Astrocyte (in vitro differentiated cells and primary cell): ENCODE data around the gene ZNF284. TPM values are rescaled to one million over a fixed set of nuclear protein-coding genes. Genes with fewer than 3 reads are reported as not detected.

Source experiments
- DNase-seq: peaks from one replicate; pipeline ENCODE4 v3.0.0-alpha.2; 2010; ENCODE audit warnings: low read depth
- FAIRE-seq: peaks from 2 replicates; lab custom pipeline; 2011; peaks lifted over from hg19 to GRCh38; lab: Jason Lieb, UNC
- H2AFZ ChIP-seq: 2 replicates; pipeline ENCODE4 v1.6.0; 2012; ENCODE audit warnings: low read depth, low read length, inconsistent platforms
- H3K27ac ChIP-seq: 2 replicates; pipeline ENCODE4 v1.5.1; 2011; ENCODE audit warnings: low read depth, low read length, inconsistent platforms
- H3K27me3 ChIP-seq: 2 replicates; pipeline ENCODE4 v1.6.0; 2011; ENCODE audit warnings: low read length, inconsistent platforms; ENCODE audit not compliant: insufficient read depth
- H3K36me3 ChIP-seq: 2 replicates; pipeline ENCODE4 v1.5.1; 2011; ENCODE audit warnings: low read length, inconsistent platforms; ENCODE audit not compliant: insufficient read depth
- H3K4me1 ChIP-seq: 2 replicates; pipeline ENCODE4 v1.5.1; 2011; ENCODE audit warnings: low read length, inconsistent platforms; ENCODE audit not compliant: insufficient read depth
- H3K4me2 ChIP-seq: 2 replicates; pipeline ENCODE4 v1.6.0; 2012; ENCODE audit warnings: low read length, inconsistent platforms
- H3K4me3 ChIP-seq: 2 replicates; pipeline ENCODE4 v1.5.1; 2011; ENCODE audit warnings: low read depth, mild to moderate bottlenecking, low read length, inconsistent platforms; ENCODE audit not compliant: insufficient read depth
- H3K79me2 ChIP-seq: 2 replicates; pipeline ENCODE4 v1.6.0; 2012; ENCODE audit warnings: mild to moderate bottlenecking, low read length, inconsistent platforms; ENCODE audit not compliant: insufficient read depth
- H3K9ac ChIP-seq: 2 replicates; pipeline ENCODE4 v1.6.0; 2012; ENCODE audit warnings: mild to moderate bottlenecking, low read length, inconsistent platforms
- H3K9me3 ChIP-seq: 2 replicates; pipeline ENCODE4 v1.5.1; 2012; ENCODE audit warnings: low read depth, mild to moderate bottlenecking, low read length, inconsistent platforms; ENCODE audit not compliant: insufficient read depth
- H4K20me1 ChIP-seq: 2 replicates; pipeline ENCODE4 v1.6.0; 2012; ENCODE audit warnings: low read length, inconsistent platforms; ENCODE audit not compliant: insufficient read depth
- H3K27ac Mint-ChIP-seq: one replicate; pipeline ENCODE4 v1.8.0; 2021; ENCODE audit warnings: mild to moderate bottlenecking, mixed read lengths; ENCODE audit not compliant: unreplicated experiment
- H3K27me3 Mint-ChIP-seq: one replicate; pipeline ENCODE4 v1.8.0; 2021; ENCODE audit warnings: low read depth, mixed read lengths; ENCODE audit not compliant: unreplicated experiment
- H3K36me3 Mint-ChIP-seq: one replicate; pipeline ENCODE4 v1.8.0; 2021; ENCODE audit warnings: low read depth, mixed read lengths; ENCODE audit not compliant: unreplicated experiment
- H3K4me1 Mint-ChIP-seq: one replicate; pipeline ENCODE4 v1.8.0; 2021; ENCODE audit warnings: low read depth, mixed read lengths; ENCODE audit not compliant: unreplicated experiment
- H3K4me3 Mint-ChIP-seq: one replicate; pipeline ENCODE4 v1.8.0; 2021; ENCODE audit warnings: mild to moderate bottlenecking, moderate library complexity, mixed read lengths; ENCODE audit not compliant: unreplicated experiment
- H3K9me3 Mint-ChIP-seq: one replicate; pipeline ENCODE4 v1.8.0; 2021; ENCODE audit warnings: mild to moderate bottlenecking, mixed read lengths; ENCODE audit not compliant: unreplicated experiment
- EZH2 ChIP-seq: IDR thresholded peaks from 2 replicates; pipeline ENCODE4 v1.6.1; 2012; ENCODE audit warnings: mild to moderate bottlenecking, low read length, inconsistent platforms; ENCODE audit not compliant: insufficient read depth
- total RNA-seq: library from RNA; stranded (reverse); gene quantifications from 2 replicates; pipeline ENCODE4 v1.2.1, GENCODE V29; 2021
- TF ChIP-seq, protein P1 (sequence below): IDR thresholded peaks from 2 replicates; pipeline ENCODE4 v1.5.1; 2011; ENCODE audit warnings: low read depth, mild to moderate bottlenecking, inconsistent platforms, low read length, moderate library complexity; ENCODE audit not compliant: insufficient read depth

Gene ZNF284
- total RNA-seq, 1 donor from 2014 or later: 3.7 TPM

DNA sequence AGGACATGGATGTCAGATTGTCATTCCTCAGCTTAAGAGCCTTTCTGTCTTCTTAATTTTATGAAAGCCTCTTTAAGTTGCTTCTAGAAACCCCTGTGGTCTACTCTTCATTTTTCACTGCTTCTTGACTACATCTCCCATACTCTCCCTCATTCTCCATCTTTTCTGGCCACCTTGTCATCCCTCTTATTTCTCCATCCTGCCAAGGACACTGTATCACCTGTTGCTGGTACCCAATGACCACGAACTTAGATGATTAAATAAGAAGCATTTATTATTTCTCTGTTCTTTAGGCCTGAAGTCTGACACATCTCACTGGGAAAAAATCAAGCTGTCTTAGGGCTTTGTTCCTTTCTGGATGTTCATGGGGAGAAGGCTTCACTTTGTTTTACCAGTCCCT lies 10.9 kb upstream of the ZNF284 start:
- no peak overlapping the region for H3K4me3 ChIP-seq
- no peaks in the 10 kb centered on the region for H3K4me1 ChIP-seq
- no peaks in the 10 kb centered on the region for H3K27me3 ChIP-seq
- Mint-ChIP-seq H3K4me3 (no peak overlapping the region), H3K27me3 (no peaks in the 10 kb centered on the region), H3K9me3 (peaks cover 10% of the 10 kb centered on the region), H3K36me3 (peaks cover 53% of the 10 kb centered on the region), H3K4me1 (no peaks in the 10 kb centered on the region), H3K27ac (no peak overlapping the region)
- FAIRE-seq (no peak), DNase-seq (no peak)
- H3K27ac ChIP-seq: no peak overlapping the region
- H3K9me3 ChIP-seq: peaks cover 10% of the 10 kb centered on the region
- no peak overlapping the region for H3K4me2 ChIP-seq
- H2AFZ ChIP-seq: no peak overlapping the region
- H3K36me3 ChIP-seq: peaks cover 27% of the 10 kb centered on the region
- TF ChIP-seq EZH2: no peak
- TF ChIP-seq, protein P1, sequence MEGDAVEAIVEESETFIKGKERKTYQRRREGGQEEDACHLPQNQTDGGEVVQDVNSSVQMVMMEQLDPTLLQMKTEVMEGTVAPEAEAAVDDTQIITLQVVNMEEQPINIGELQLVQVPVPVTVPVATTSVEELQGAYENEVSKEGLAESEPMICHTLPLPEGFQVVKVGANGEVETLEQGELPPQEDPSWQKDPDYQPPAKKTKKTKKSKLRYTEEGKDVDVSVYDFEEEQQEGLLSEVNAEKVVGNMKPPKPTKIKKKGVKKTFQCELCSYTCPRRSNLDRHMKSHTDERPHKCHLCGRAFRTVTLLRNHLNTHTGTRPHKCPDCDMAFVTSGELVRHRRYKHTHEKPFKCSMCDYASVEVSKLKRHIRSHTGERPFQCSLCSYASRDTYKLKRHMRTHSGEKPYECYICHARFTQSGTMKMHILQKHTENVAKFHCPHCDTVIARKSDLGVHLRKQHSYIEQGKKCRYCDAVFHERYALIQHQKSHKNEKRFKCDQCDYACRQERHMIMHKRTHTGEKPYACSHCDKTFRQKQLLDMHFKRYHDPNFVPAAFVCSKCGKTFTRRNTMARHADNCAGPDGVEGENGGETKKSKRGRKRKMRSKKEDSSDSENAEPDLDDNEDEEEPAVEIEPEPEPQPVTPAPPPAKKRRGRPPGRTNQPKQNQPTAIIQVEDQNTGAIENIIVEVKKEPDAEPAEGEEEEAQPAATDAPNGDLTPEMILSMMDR: no peak
- no peak overlapping the region for H3K9ac ChIP-seq
- H3K79me2 ChIP-seq: no peaks in the 10 kb centered on the region
- H4K20me1 ChIP-seq: no peaks in the 10 kb centered on the region

DNA sequence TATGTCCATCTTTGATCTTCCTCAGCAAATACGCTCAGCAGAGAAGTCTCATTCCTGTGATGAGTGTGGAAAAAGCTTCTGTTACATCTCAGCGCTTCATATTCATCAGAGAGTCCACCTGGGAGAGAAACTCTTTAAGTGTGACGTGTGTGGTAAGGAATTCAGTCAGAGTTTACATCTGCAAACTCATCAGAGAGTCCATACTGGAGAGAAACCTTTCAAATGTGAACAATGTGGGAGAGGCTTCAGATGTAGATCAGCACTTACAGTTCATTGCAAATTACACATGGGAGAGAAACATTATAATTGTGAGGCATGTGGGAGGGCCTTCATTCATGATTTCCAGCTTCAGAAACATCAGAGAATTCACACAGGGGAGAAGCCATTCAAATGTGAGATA lies 5.7 kb upstream of the ZNF284 start:
- H4K20me1 ChIP-seq: no peaks in the 10 kb centered on the region
- no peak for DNase-seq
- H3K9me3 Mint-ChIP-seq: peaks cover 24% of the 10 kb centered on the region
- H3K27ac ChIP-seq: no peak overlapping the region
- no peak overlapping the region for H3K27ac Mint-ChIP-seq
- H3K4me1 Mint-ChIP-seq: no peaks in the 10 kb centered on the region
- no peak for FAIRE-seq
- H3K36me3 Mint-ChIP-seq: peaks cover 44% of the 10 kb centered on the region
- peaks cover 36% of the 10 kb centered on the region for H3K36me3 ChIP-seq
- no peak overlapping the region for H2AFZ ChIP-seq
- H3K9ac ChIP-seq: no peak overlapping the region
- H3K27me3 ChIP-seq: no peaks in the 10 kb centered on the region
- H3K4me3 Mint-ChIP-seq: no peak overlapping the region
- no peak overlapping the region for H3K4me2 ChIP-seq
- TF ChIP-seq, protein P1: no peak
- TF ChIP-seq EZH2: no peak
- H3K79me2 ChIP-seq: no peaks in the 10 kb centered on the region
- no peaks in the 10 kb centered on the region for H3K4me1 ChIP-seq
- H3K4me3 ChIP-seq: no peak overlapping the region
- peaks cover 24% of the 10 kb centered on the region for H3K9me3 ChIP-seq
- H3K27me3 Mint-ChIP-seq: no peaks in the 10 kb centered on the region

DNA sequence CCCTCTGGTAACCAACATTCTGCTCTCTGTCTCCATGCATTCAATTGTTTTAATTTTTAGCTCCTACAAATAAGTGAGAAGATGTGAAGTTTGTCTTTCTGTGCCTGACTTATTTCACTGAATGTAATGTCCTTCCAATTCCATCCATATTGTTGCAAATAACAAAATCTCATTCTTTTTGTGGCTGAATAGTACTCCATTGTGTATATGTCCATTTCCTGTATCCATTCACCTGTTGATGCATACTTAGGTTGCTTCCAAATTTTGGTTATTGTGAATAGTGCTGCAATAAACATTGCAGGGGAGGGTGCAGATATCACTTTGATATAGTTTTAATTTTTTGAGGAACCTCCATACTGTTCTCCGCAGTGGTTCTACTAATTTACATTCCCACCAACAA lies 2.5 kb upstream of the ZNF284 start:
- Histone ChIP-seq H3K27me3 (no peaks in the 10 kb centered on the region), H3K27ac (no peak overlapping the region), H3K79me2 (peaks cover 4% of the 10 kb centered on the region), H4K20me1 (no peaks in the 10 kb centered on the region), H3K9me3 (peaks cover 24% of the 10 kb centered on the region), H2AFZ (no peak overlapping the region), H3K4me2 (no peak overlapping the region), H3K36me3 (peaks cover 17% of the 10 kb centered on the region), H3K9ac (no peak overlapping the region), H3K4me1 (no peaks in the 10 kb centered on the region), H3K4me3 (no peak overlapping the region)
- DNase-seq (no peak), FAIRE-seq (no peak)
- peaks cover 32% of the 10 kb centered on the region for H3K36me3 Mint-ChIP-seq
- no peaks in the 10 kb centered on the region for H3K27me3 Mint-ChIP-seq
- TF ChIP-seq EZH2: no peak
- TF ChIP-seq, protein P1: no peak
- peaks cover 27% of the 10 kb centered on the region for H3K9me3 Mint-ChIP-seq
- peaks cover 4% of the 10 kb centered on the region for H3K4me1 Mint-ChIP-seq
- no peak overlapping the region for H3K27ac Mint-ChIP-seq
- no peak overlapping the region for H3K4me3 Mint-ChIP-seq
